HEK293 (cell line): ENCODE measurements around the gene LSP1.

Source experiments
- CTCF ChIP-seq: fragments of 450-650 bp; formaldehyde crosslinking; IDR thresholded peaks from 2 replicates; pipeline ENCODE4 v1.5.1; 2016; ENCODE audit warnings: missing biosample characterization, missing genetic modification characterization
- ZNF23 ChIP-seq: fragments of 450-650 bp; formaldehyde crosslinking; IDR thresholded peaks from 2 replicates; pipeline ENCODE4 v1.5.1; 2016; ENCODE audit warnings: missing biosample characterization, missing genetic modification characterization, borderline replicate concordance
- ZNF350 ChIP-seq: fragments of 450-650 bp; formaldehyde crosslinking; IDR thresholded peaks from 2 replicates; pipeline ENCODE4 v1.5.0; 2017; ENCODE audit warnings: missing biosample characterization, mild to moderate bottlenecking, missing genetic modification characterization
- ZNF707 ChIP-seq: fragments of 450-650 bp; formaldehyde crosslinking; IDR thresholded peaks from 2 replicates; pipeline ENCODE4 v1.5.1; 2016; ENCODE audit warnings: missing biosample characterization, missing genetic modification characterization
- ZNF76 ChIP-seq: fragments of 450-650 bp; formaldehyde crosslinking; IDR thresholded peaks from 2 replicates; pipeline ENCODE4; 2016; ENCODE audit warnings: low read depth, missing biosample characterization, missing genetic modification characterization, borderline replicate concordance

GRCh38 chr11:1815311-1815710, 37.6 kb upstream of the LSP1 start:
- no peak for TF ChIP-seq ZNF350
- no peak for TF ChIP-seq CTCF (tag by site-specific recombination)
- TF ChIP-seq ZNF76, result no peak
- no peak for TF ChIP-seq ZNF23 (tag by site-specific recombination)
- TF ChIP-seq ZNF707 (tag by site-specific recombination), result no peak
